Activated gamma-delta T cell treated with Interleukin-2 at 50 U/mL for 16 hours (primary cell): ENCODE data around the gene DPEP3.
"Not testable (repeated sequence)": the region's sequence is repeated elsewhere in the genome, so short reads cannot be mapped to it uniquely, and the experiment has no call there.

ENCODE experiments used
- DNase-seq: peaks from one replicate; pipeline ENCODE4 v3.0.0-alpha.2; 2020

DPEP3 gene, protein sequence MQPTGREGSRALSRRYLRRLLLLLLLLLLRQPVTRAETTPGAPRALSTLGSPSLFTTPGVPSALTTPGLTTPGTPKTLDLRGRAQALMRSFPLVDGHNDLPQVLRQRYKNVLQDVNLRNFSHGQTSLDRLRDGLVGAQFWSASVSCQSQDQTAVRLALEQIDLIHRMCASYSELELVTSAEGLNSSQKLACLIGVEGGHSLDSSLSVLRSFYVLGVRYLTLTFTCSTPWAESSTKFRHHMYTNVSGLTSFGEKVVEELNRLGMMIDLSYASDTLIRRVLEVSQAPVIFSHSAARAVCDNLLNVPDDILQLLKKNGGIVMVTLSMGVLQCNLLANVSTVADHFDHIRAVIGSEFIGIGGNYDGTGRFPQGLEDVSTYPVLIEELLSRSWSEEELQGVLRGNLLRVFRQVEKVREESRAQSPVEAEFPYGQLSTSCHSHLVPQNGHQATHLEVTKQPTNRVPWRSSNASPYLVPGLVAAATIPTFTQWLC

DNA sequence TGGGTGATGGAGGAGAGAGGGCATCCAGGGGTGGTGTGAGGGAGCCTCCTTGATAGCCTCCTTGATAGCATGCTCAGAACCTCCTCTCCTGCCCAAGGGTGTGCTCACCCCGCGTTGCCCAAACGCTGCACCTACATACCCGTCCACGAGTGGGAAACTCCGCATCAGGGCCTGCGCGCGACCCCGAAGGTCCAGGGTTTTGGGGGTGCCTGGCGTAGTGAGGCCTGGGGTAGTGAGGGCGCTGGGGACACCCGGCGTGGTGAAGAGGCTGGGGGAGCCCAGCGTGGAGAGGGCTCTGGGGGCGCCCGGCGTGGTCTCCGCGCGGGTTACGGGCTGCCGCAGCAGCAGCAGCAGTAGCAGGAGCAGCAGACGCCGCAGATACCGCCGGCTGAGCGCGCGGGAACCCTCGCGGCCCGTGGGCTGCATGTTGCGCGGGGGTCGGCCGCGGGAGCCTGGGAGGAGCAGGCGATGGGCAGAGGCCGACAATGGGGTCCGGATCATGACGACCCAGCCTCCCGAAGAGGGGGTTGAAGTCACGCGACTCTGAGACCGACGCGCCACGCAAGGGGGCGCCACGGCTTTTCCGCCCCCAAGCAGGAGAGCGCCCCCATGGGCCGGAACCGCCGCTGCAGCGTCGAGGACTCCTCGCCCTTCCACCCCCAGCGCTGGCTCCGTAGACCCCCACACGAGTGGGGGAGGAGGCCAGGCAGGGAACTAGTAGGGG is at the start of gene DPEP3:
TSS of gene DPEP3 (minus strand) at position 545 of the 724 bp plus-strand sequence. CDS start at position 426, 119 bp downstream.
- DNase-seq, result no peak

DNA sequence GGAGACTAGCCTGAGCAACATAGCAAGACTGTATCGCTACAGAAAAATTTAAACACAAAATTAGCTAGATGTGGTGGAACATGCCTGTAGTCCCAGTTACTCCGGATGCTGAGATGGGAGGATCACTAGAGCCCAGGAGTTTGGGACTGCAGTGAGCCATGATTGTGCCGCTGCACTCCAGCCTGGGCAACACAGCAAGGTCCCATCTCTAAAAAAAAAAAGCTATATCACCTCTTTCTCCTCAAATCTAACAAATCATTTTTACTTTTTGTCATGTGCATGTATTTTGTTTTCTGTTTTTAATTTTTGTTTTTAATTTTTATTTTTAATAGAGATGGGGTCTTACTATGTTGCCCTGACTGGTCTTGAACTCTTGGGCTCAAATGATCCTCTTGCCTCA is 48.7 kb upstream of the DPEP3 start:
- DNase-seq, result no peak

DNA sequence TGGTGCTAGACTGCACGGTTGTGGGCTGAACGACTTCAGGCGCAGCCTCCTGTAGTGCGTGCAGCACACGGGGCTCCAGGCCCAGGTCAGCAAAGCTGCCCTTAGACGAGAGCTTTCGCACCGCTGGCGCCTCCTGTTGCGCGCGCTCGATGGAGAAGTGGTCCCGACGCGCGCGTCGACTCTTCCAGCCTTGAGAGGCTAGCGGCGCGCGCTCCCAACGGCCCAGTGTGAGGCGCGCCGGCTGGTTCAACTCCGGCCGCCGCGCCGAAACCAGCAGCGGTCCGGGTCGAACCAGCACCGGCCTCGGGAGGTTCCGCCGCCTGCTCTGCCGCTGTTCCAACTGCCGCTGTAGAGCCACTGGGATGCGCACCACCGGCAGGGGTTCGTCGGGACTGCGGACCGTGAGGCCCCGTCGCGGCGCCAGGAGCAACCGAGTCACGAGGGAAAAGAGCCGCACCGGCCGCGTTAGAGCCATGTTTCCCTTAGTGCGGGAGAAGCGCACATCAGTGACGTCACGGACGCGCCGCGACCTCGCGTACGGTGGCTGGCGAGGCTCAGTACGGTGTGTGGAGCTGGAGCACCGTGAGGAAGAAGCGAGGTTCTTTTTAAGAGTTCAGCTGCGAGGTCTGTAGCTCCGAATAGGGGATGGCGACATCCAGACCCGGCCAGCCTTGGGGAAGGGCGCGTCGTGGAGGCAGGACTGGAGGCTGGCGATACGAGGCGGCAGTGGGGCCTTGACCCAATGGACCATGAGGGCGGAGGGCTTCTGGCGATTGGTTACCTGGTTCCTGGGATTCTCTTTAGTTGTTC is 42.6 kb upstream of the DPEP3 start, which contains the start of the genes DDX28 and DUS2:
TSS of gene DDX28 (minus strand) at position 505 of the 810 bp plus-strand sequence. CDS start at position 475, 30 bp downstream.
TSS of gene DUS2 (plus strand) at position 557 of the 810 bp plus-strand sequence. CDS start 14,740 bp downstream, outside the sequence.
- DNase-seq, result peak; percentile 89

DNA sequence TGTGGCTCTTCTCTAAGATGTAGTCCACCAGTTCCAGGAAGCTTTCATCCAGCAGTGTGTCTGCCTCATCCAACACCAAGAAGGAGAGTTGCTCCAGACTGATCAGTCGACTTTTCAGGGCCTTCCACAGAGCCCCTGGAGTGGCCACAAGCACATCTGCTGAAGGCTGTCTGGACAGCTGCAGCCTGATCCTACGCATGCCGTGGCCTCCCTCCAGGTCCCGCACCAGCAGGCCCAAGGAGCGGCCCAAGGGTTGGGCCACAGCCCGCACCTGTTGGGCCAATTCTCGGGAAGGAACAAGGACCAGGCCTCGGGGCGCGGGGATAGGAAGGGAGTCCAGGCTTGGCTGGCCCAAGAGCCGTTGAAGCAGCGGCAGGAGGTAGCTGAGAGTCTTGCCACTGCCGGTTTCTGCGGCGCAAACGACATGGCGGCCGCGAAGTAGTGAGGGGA is 42.0 kb upstream of the DPEP3 start:
- DNase-seq, result no peak

DNA sequence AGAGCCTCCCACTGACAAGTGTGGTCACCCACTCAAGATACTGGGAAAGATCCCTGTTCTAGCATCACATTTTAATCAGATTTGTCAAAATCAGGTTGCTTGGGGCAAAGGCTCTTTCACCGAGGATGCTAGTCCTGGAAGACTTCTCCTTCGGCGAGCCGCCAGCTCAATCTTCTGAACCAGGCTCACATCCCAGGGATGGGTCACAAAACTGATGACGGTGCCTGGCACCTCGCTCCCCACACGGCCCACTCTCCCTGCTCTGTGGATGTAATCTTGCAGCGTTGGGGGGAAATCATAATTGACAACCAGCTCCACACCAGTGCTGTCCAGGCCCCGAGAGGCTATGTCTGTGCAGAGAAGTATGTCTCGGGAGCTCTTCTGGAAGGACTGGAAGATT is 41.2 kb upstream of the DPEP3 start:
- DNase-seq, result no peak

DNA sequence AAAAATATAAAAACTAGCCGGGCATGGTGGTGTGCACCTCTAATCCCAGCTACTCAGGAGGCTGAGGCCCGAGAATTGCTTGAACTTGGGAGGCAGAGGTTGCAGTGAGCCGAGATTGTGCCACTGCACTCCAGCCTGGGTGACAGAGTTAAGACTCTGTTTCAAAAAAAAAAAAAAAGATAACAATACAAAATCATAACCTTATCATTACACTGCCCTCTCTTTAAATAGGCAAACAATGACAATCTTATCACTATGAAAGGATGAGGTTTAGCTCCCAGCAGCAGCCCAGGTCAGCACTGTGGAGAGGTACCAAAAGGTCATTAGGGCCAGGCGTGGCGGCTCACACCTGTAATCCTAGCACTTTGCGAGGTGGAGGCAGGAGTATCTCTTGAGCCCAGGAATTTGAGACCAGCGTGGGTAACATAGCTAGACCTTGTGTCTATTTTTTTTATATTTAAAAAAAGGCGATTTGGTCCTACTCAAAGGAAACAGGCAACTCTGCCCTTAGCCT is 38.9 kb upstream of the DPEP3 start:
- DNase-seq, result no peak

DNA sequence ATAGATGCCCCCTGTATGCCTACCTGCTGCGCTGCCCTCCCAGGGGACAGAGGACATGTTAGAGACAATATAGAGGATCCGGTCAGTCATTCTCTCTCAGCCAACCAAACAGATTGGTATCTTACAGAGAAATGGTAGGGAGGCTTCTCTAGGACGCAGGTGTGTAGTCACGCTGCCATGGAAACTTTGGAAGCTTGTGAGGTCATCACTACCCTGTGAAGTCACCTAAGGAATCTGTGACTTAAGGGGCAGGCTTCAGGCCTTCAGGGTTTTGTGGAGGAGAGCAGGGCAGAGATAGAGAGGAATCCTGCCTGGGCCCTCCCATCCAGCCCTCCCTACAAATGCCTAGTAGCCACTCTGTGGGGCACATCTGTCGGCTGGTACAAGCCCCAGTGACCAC is 35.4 kb upstream of the DPEP3 start, which contains the start of gene DPEP2NB:
TSS of gene DPEP2NB (minus strand) at position 231 of the 400 bp plus-strand sequence. CDS start at position 90, 141 bp downstream.
- no peak for DNase-seq

DNA sequence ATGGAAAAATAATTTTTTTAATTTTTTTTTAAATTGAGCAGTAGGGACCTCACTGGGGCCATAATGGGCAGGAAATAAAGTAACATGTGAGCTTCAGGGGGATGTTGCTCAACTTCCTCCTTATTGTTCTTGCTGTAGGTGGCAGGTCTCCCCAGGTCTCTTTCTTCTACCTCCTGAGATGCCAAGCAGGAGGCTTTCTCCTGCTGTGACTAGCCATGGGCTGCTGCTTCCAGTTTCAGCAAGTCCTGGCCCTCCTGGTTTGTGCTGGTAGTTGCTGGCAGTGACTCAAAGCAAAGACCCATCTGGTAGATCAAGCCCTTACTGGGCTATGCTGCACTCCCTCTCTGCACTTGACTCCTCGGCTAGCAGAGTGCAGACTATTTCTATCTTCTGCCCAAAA is 33.1 kb upstream of the DPEP3 start:
- no peak for DNase-seq

DNA sequence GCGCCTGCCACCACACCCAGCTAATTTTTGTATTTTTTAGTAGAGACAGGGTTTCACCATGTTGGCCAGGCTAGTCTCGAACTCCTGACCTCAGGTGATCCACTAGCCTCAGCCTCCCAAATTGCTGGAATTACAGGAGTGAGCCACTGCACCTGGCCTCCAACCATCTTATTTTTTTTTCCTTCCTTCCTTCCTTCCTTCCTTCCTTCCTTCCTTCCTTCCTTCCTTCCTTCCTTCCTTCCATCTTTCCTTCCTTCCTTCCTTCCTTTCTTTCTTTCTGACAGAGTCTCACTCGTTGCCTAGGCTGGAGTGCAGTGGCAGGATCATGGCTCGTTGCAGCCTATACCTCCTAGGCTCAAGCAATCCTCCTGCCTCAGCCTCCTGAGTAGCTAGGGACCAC is 29.6 kb upstream of the DPEP3 start:
- DNase-seq, result not testable (repeated sequence)

DNA sequence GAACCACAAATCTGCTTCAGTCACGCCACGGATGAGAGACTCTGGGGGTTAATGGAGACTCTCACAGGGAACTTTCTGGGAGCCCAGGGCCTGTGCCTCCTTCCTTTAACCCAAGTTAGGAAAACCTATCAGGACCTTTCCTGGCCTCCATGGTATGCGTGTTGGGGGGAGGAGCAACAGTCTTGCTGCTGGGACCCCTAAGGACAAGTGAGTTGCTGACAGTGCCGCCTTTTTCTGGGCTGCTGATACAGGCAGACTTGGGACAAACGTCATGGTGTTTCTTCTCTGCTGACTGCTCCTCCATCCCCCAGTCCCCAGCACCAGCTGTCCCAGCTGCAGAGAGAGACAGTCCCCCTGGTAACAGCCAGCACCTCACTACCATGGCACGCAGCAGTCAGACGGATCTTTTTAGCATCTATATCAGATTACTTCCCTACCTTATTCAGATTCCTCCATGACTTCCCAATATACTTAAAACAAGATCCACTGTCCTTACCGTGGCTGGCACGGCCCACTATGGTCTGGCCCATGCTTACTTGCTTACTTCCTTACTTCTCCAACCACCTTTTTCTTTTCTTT is 28.9 kb upstream of the DPEP3 start:
- no peak for DNase-seq

DNA sequence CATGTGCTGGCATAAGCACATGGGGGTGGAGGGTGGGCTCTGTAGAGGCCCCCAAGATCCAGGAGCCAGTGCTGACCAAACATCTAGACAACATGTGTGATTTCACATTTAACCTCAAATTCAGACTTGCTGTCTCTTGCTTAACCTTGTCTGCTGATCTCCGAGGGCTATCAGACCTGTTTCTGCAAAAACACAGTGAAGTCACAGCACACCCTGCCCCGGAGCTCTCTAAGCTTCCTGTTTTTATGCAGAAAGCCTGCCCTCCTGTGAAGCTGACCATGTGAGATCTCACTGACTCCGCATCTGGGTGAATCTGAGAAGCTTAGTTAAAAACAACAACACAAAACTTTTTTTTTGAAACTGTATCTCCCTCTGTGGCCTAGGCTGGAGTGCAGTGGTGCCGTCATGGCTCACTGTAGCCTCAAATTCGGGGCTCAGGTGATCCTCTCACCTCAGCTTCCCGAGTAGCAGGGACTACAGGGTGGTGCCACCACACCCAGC is 25.5 kb upstream of the DPEP3 start:
- DNase-seq, result peak; percentile 69

DNA sequence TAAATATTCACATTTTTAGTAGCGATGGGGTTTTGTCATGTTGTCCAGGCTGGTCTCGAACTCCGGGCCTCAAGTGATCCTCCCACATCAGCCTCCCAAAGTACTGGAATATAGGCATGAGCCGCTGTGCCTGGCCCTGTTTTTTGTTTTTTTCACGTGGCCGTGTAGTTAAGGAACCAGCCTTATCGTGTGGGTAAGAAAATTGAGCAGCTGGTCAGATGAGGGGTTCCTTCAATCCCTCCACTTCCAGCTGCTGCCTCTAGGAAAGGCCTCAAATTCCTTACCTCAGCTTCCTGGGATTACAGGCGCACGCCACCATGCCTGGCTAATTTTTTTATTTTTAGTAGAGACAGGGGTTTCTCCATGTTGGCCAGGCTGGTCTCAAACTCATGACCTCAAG is 24.9 kb upstream of the DPEP3 start:
- no peak for DNase-seq

DNA sequence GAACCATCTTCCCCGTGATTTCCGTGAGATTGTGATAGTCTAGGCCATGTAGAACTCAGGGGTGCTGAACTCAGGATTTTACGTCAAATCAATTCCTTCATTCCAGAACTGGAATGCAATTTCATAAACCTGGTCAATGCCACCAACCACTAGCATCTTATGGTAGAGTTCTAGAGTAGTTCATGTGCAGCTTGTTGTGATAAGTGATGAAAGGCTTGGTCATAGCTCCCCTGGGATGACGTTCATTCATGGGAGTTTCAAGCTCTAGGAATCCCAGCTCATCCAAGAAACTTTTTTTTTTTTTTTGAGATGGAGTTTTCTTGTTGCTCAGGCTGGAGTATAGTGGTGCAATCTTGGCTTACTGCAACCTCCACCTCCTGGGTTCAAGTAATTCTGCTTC is 22.7 kb upstream of the DPEP3 start:
- DNase-seq, result no peak

DNA sequence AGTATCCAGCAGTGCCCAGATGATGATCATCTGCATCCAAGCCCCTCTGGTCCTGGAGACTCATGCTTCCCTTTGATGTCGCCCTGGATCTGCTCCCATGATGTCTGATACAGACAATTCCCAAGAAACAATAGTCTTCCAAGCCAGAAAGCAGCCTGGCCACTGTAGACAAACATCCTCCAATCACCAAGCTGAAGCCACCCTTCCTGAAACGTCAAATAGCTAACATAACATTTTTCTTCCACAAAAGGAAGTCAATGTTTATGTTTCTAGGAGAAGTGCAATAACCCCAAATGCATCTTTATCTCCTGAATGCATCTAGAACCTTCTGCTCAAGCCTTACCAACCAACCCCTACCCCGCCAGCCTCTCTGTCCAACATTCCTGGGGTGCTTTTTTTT is 20.2 kb upstream of the DPEP3 start:
- no peak for DNase-seq

DNA sequence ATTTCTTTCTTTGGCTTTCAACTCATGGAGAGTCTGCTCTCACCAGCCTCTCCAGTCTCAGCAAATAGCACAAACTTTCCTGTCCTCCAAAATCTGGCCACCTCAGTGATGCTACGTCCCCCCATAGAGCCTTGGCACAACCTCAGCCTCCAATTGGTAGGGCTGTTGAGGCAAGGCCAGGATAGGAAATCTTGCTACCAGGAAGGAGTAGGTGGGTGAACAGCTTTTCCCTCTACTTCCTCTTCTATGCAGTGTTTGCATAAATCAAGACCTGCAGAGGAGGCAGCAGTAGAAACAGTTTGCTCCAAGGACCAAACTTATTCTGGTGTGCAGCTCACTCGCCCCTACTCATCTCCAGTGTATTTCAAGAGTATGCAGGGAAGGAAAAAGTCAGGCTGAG is 19.7 kb upstream of the DPEP3 start:
- DNase-seq, result no peak

DNA sequence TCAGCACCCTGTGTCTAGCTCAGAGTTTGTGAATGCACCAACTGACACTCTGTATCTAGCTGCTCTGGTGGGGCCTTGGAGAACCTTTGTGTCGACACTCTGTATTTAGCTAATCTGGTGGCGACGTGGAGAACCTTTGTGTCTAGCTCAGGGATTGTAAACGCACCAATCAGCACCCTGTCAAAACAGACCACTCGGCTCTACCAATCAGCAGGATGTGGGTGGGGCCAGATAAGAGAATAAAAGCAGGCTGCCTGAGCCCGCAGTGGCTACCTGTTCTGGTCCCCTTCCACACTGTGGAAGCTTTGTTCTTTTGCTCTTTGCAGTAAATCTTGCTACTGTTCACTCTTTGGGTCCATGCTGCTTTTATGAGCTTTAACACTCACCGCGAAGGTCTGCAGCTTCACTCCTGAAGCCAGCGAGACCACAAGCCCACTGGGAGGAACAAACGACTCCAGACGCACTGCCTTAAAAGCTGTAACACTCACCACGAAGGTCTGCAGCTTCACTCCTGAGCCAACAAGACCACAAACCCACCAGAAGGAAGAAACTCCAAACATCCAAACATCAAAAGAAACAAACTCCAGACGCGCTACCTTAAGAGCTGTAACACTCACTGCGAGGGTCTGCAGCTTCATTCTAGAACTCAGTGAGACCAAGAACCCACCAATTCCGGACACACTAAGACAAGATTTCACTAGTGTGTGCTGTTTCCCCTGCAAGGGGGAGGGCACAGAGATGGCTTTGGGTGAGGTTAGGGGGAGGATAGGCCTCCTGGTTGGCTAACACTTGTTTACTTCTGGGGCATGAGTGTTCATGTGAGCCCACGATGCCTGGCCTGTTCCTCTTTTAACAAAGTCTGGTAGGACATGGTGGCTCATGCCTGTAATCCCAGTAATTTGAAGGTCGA is 18.7 kb upstream of the DPEP3 start, which contains the start of gene DPEP2:
TSS of gene DPEP2 (minus strand) at position 706 of the 910 bp plus-strand sequence. CDS start 6,272 bp downstream, outside the sequence.
- DNase-seq, result peak; percentile 60

DNA sequence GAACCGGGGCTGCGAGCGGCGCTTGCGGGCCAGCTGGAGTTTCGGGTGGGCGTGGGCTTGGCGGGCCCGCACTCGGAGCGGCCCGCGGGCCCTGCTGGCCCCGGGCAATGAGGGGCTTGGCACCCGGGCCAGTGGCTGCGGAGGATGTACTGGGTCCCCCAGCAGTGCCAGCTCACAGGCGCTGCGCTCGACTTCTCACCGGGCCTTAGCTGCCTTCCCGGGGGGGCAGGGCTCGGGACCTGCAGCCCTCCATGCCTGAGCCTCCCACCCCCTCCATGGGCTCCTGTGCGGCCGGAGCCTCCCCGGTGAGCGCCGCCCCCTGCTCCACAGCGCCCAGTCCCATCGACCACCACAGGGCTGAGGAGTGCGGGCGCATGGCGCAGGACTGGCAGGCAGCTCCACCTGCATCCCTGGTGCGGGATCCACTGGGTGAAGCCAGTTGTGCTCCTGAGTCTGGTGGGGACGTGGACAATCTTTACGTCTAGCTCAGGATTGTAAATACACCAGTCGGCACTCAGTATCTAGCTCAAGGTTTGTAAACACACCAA is 18.0 kb upstream of the DPEP3 start:
- not testable (repeated sequence) for DNase-seq

DNA sequence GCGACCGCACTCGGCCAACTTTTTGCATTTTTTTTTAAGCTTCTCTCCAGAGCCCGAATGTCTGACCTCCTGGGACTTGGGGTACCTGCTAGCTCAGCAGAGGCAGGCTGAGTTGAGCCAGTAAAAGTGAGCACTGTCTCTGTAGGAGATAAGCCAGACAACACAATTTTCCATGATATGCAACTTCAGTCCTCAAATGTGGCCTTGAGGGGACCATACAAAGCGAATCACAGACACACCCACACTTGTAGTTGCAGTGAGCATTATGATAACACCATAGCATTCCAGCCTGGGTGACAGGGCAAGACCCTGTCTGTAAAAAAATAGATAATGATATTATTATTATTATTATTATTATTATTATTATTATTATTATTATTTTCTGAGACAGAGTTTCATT is 16.4 kb upstream of the DPEP3 start:
- DNase-seq, result no peak

DNA sequence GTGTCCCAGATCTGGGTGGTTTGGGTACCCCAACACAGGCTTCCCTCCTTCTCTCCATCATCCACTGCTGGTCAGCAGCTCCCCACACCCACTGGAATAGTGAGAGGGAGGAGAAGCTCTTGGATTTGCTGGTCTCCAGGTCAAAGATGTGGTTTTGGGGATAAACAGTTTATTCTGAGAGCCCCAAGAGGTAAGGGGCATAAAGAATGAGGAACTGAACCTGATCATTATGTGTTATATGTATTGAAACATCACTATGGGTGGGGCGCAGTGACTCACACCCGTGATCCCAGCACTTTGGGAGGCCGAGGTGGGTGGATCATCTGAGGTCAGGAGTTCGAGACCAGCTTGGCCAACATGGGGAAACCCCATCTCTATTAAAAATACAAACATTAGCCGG is 15.1 kb upstream of the DPEP3 start:
- DNase-seq, result no peak

DNA sequence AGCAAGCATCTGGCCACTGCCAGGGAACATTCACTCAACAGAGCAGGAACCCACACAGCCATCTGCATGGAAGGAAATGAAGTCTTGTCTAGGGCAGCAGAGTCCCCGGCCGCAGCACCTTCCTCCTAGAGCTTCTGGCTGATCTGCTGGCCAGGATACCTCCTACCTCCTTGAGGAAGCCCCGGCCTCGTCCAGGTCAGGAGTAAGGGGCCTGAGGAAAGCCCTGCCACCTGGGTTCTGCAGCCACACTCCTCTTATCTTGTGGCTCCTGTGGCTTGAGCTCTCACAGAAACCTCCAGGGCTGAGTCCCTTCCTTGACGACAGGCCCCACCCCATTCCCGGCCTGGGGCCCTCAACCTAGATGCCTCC is 13.7 kb upstream of the DPEP3 start:
- DNase-seq, result not testable (repeated sequence)
